ENCODE data around the gene DIP2C.

DNA sequence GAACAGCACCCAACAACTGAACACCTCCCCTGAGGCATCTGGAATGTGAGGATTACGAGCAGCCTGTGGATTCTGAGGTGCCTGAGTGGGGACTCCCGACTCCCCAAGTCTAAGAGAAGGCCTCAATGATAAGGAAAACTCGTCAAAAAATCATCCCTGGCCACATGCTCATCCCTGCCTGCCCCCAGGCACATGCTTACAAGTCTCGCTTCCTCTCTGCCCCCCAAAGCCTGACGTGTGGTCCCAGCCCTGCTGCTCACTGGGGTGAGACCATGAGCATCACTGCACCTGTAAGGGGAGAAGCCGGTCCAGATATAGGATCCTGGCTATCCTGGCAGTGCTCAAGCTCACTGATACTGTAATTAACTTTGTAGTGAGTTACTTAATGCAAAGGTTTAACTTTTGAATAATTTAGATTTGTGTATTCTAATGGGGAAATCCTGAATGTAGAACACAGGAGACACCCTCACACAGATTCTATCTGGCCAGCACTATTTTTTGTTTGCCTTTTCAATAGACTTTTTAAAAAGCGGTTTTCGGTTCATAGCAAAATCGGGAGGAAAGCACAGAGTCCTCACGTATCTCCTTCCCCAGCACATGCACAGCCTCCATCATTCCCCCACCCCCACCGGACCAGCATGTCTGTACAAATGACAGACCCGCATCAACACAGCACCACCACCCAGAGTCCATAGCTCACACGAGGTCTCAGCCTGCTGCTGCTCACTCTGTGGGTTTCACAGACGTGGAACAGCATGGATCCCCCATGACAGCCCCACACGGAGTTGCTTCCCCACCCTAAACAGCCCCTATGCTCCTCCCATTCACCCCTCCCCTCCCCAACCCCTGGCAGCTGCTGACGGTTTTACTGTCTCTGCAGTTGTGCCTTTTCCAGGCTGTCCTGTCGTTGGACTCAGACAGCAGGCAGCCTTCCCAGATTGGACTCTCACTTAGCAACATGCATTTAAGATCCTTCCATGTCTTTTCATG is 167.9 kb downstream of the DIP2C start:
- TF ChIP-seq POLR2A (IDR thresholded peaks at IDR 0.05; ENCODE audit: low read depth, low read length), result no peak
- TF ChIP-seq POLR2AphosphoS5 (IDR thresholded peaks at IDR 0.05; ENCODE audit: low read depth, low read length), result no peak
- TF ChIP-seq TAF1 (IDR thresholded peaks at IDR 0.05; ENCODE audit: borderline replicate concordance, low read depth, low read length), result no peak

All from GM12892 (cell line).